Sigmoid colon (tissue), 7 donors: ENCODE data around the gene SRRM4. TPM values are rescaled to one million over a fixed set of nuclear protein-coding genes. Genes with fewer than 3 reads are reported as not detected.

Source experiments
- DNase-seq: peaks from one replicate; pipeline ENCODE4 v3.0.0-alpha.2; 2019
- H3K27ac ChIP-seq, 4 donors: fragments of 200-600 bp; sonication (generic); one replicate each; pipeline ENCODE4 v1.5.1; 2016 to 2019; ENCODE audit warnings: mild to moderate bottlenecking in 1 of 4
- H3K27me3 ChIP-seq, 3 donors: fragments of 200-600 bp; sonication (generic); one replicate each; pipeline ENCODE4 v1.5.1; 2019; ENCODE audit warnings: mild to moderate bottlenecking in 1 of 3
- H3K36me3 ChIP-seq, 4 donors: fragments of 200-600 bp; sonication (generic); one replicate each; pipeline ENCODE4 v1.5.1; 2016 to 2019
- H3K4me1 ChIP-seq, 4 donors: fragments of 200-600 bp; sonication (generic); one replicate each; pipeline ENCODE4 v1.5.1; 2017 to 2019
- H3K4me3 ChIP-seq, 4 donors: fragments of 200-600 bp; sonication (generic); one replicate each; pipeline ENCODE4 v1.5.1; 2017 to 2019; ENCODE audit warnings: mild to moderate bottlenecking in 2 of 4, moderate library complexity in 1 of 4
- H3K9me3 ChIP-seq, 4 donors: fragments of 200-600 bp in 3 of 4; sonication (generic) in 3 of 4; one replicate each; pipeline versions ENCODE4 v1.5.1 to v1.6.1; 2013 to 2019
- CTCF ChIP-seq, 4 experiments: fragments of 450-650 bp in 3 of 4; fragments of 200-600 bp in 1 of 4; IDR thresholded peaks; one replicate each; pipeline ENCODE4 v1.5.1; 2016 to 2019; ENCODE audit warnings: antibody characterized with exemption in 4 of 4, mild to moderate bottlenecking in 3 of 4, moderate library complexity in 2 of 4
- EP300 ChIP-seq, 4 donors: sonication (generic); formaldehyde crosslinking; IDR thresholded peaks; one replicate each; pipeline ENCODE4 v1.6.1; 2017; ENCODE audit warnings: antibody characterized with exemption in 4 of 4
- POLR2A ChIP-seq, 2 donors: fragments of 450-650 bp; IDR thresholded peaks; one replicate each; pipeline ENCODE4 v1.6.1; 2016; ENCODE audit warnings: antibody characterized with exemption in 2 of 2, mild to moderate bottlenecking in 2 of 2, moderate library complexity in 2 of 2
- POLR2AphosphoS5 ChIP-seq, 4 donors: sonication (generic); formaldehyde crosslinking; IDR thresholded peaks; one replicate each; pipeline ENCODE4 v1.6.1; 2017; ENCODE audit warnings: antibody characterized with exemption in 4 of 4
- WGBS, 2 donors: extraction: QIAGEN DNeasy Blood & Tissue Kit; methylation state at CpG; one replicate each; pipeline ENCODE4 v1.1.7; 2013; 5-methylcytosine and 5-hydroxymethylcytosine counted together
- intact Hi-C: fragments of 100-400 bp; cut with DNase I; formaldehyde crosslinking; loops from one replicate; pipeline ENCODE4 v1.15.1; 2023
- polyA plus RNA-seq, 3 donors: library from polyadenylated mRNA; stranded (reverse); fragments of 200-250 nt; gene quantifications; one replicate each; pipeline ENCODE4 v1.2.3, GENCODE V29; 2013
- total RNA-seq, 4 donors: library from RNA; depleted of rRNA; stranded (reverse); fragments of >200 nt; gene quantifications; one replicate each; pipeline ENCODE4 v1.1.0, GENCODE V29; 2016
- donor health status: healthy with polysubstance abuse.
- donor health status: Bipolar disorder and iron deficiency.
- donor health status: healthy.

The SRRM4 gene
- total and polyA plus RNA-seq, 7 donors, result under 0.01 to 0.14 (median 0.07) TPM; not detected in 4

GRCh38 chr12:119044094-119044493, 62.8 kb downstream of the SRRM4 start:
- no peaks in the 10 kb centered on the region for H3K4me1 ChIP-seq
- H3K27me3 ChIP-seq, result peaks cover 0 to 6% (median 0%) of the 10 kb centered on the region in 3 donors
- DNase-seq, result no peak
- no peaks in the 10 kb centered on the region for H3K36me3 ChIP-seq
- intact Hi-C loops, result no loop called here
- WGBS, 2 donors, result 85 to 89% methylated on average over 6 of the region's 6 CpGs
- no peaks in the 10 kb centered on the region for H3K9me3 ChIP-seq
- H3K4me3 ChIP-seq, result no peak overlapping the region
- no peak overlapping the region for H3K27ac ChIP-seq
- no peak for TF ChIP-seq POLR2A (IDR thresholded peaks at IDR 0.05)
- TF ChIP-seq CTCF (IDR thresholded peaks at IDR 0.05), result no peak
- no peak for TF ChIP-seq EP300 (IDR thresholded peaks at IDR 0.05)
- no peak for TF ChIP-seq POLR2AphosphoS5 (IDR thresholded peaks at IDR 0.05)

GRCh38 chr12:119047641-119048040, 66.3 kb downstream of the SRRM4 start:
- WGBS, 2 donors, result 68 to 86% methylated on average over 2 of the region's 2 CpGs
- H3K27me3 ChIP-seq, result no peaks in the 10 kb centered on the region
- no peak for TF ChIP-seq POLR2A (IDR thresholded peaks at IDR 0.05)
- no peak overlapping the region for H3K27ac ChIP-seq
- H3K4me1 ChIP-seq, result no peaks in the 10 kb centered on the region
- H3K4me3 ChIP-seq, result no peak overlapping the region
- DNase-seq, result no peak
- no peaks in the 10 kb centered on the region for H3K9me3 ChIP-seq
- intact Hi-C loops, result no loop called here
- no peaks in the 10 kb centered on the region for H3K36me3 ChIP-seq

GRCh38 chr12:119050663-119051062, 69.3 kb downstream of the SRRM4 start:
- Histone ChIP-seq H3K27ac (no peak overlapping the region), H3K9me3 (no peaks in the 10 kb centered on the region), H3K4me3 (no peak overlapping the region), H3K27me3 (no peaks in the 10 kb centered on the region), H3K4me1 (no peaks in the 10 kb centered on the region), H3K36me3 (no peaks in the 10 kb centered on the region)
- intact Hi-C loops, result no loop called here
- no peak for DNase-seq
- TF ChIP-seq CTCF (IDR thresholded peaks at IDR 0.05) (no peak), EP300 (IDR thresholded peaks at IDR 0.05) (no peak), POLR2A (IDR thresholded peaks at IDR 0.05) (no peak), POLR2AphosphoS5 (IDR thresholded peaks at IDR 0.05) (no peak)

- Histone ChIP-seq H3K27ac (no peak overlapping the region), H3K4me1 (no peaks in the 10 kb centered on the region), H3K36me3 (no peaks in the 10 kb centered on the region), H3K4me3 (no peak overlapping the region), H3K27me3 (peaks cover 0 to 4% (median 0%) of the 10 kb centered on the region in 3 donors), H3K9me3 (no peaks in the 10 kb centered on the region)
- intact Hi-C loops, result no loop called here
- TF ChIP-seq EP300 (IDR thresholded peaks at IDR 0.05), result no peak
- TF ChIP-seq POLR2A (IDR thresholded peaks at IDR 0.05), result no peak
- TF ChIP-seq CTCF (IDR thresholded peaks at IDR 0.05), result no peak
- TF ChIP-seq POLR2AphosphoS5 (IDR thresholded peaks at IDR 0.05), result no peak
- WGBS, 2 donors, result 76 to 83% methylated on average over 4 of the region's 4 CpGs
- DNase-seq, result no peak
Measured at GRCh38 chr12:119051474-119051873, 70.1 kb downstream of the SRRM4 start.

GRCh38 chr12:119052001-119052400, 70.7 kb downstream of the SRRM4 start:
- Histone ChIP-seq H3K36me3 (no peaks in the 10 kb centered on the region), H3K9me3 (no peaks in the 10 kb centered on the region), H3K4me1 (no peaks in the 10 kb centered on the region), H3K4me3 (no peak overlapping the region), H3K27me3 (peaks cover 0 to 4% (median 0%) of the 10 kb centered on the region in 3 donors), H3K27ac (no peak overlapping the region)
- intact Hi-C loops, result no loop called here
- TF ChIP-seq CTCF (IDR thresholded peaks at IDR 0.05) (no peak), EP300 (IDR thresholded peaks at IDR 0.05) (no peak), POLR2AphosphoS5 (IDR thresholded peaks at IDR 0.05) (no peak), POLR2A (IDR thresholded peaks at IDR 0.05) (no peak)
- 83 to 88% methylated on average over 5 of the region's 5 CpGs for WGBS, 2 donors
- no peak for DNase-seq
